ENCODE data around the gene TENM3.

- TF ChIP-seq CTCF (IDR thresholded peaks at IDR 0.05; ENCODE audit: low read length) (no peak), EZH2phosphoT487 (IDR thresholded peaks at IDR 0.05; ENCODE audit: low read length) (no peak)
Observed at GRCh38 chr4:182699795-182700194, 456.6 kb downstream of the TENM3 start.

Measured in MM.1S (cell line).